ENCODE results near the gene FHOD1. TPM values are rescaled to one million over a fixed set of nuclear protein-coding genes. Genes with fewer than 3 reads are reported as not detected.

FHOD1 gene
- total and polyA plus RNA-seq, 9 of the 15 experiments (the other 6 are each of a cell fraction or from before 2014, with no cell fraction given), result 18.7 to 126 (median 32.3) TPM

- TF ChIP-seq ZNF41 (CRISPR knock-in tag; conservative IDR thresholded peaks at IDR 0.05) (no peak), SRSF7 (optimal IDR thresholded peaks at IDR 0.05; ENCODE audit: low read depth, low read length) (no peak), SMC3 (conservative IDR thresholded peaks at IDR 0.05; ENCODE audit: insufficient read depth, low read depth, low read length) (no peak), PKNOX1 (IDR thresholded peaks at IDR 0.05) (no peak), BCL6 (CRISPR knock-in tag; IDR thresholded peaks at IDR 0.05) (no peak), ZNF780A (CRISPR knock-in tag; IDR thresholded peaks at IDR 0.05) (no peak), SRSF3 (IDR thresholded peaks at IDR 0.05; ENCODE audit: insufficient read depth, low read length) (no peak), ZNF77 (CRISPR knock-in tag; IDR thresholded peaks at IDR 0.05) (no peak), ZNF263 (CRISPR knock-in tag; IDR thresholded peaks at IDR 0.05; ENCODE audit: borderline replicate concordance) (0 out of 2 replicates have a peak, but pooled peaks have one; percentile 52), CBX3 (IDR thresholded peaks at IDR 0.05; ENCODE audit: borderline replicate concordance in 1 of 2, low read length in 2 of 2) (peak in 1 of 2 experiments; percentile 38; a peak in 1 of 3 replicates), JUN (IDR thresholded peaks at IDR 0.05; ENCODE audit: borderline replicate concordance, low read depth, low read length) (no peak), JUN (CRISPR knock-in tag; IDR thresholded peaks at IDR 0.05; ENCODE audit: borderline replicate concordance) (no peak), ZNF830 (CRISPR knock-in tag; IDR thresholded peaks at IDR 0.05) (no peak), TCF15 (CRISPR knock-in tag; IDR thresholded peaks at IDR 0.05) (no peak), TGIF2 (CRISPR knock-in tag; IDR thresholded peaks at IDR 0.05) (peak; percentile 57; the same call in 1 of the 2 replicates), NR0B1 (IDR thresholded peaks at IDR 0.05; ENCODE audit: partially characterized antibody) (no peak), TRIM24 (IDR thresholded peaks at IDR 0.05) (0 out of 4 replicates have a peak, but pooled peaks of 1 of the 2 experiments have one; percentile 16), MCM5 (IDR thresholded peaks at IDR 0.05; ENCODE audit: low read depth) (no peak), ZNF395 (CRISPR knock-in tag; IDR thresholded peaks at IDR 0.05) (peak; percentile 47), EGR1 (conservative IDR thresholded peaks at IDR 0.05) (peak; percentile 84), HOXB6 (CRISPR knock-in tag; IDR thresholded peaks at IDR 0.05; ENCODE audit: borderline replicate concordance) (no peak), MED1 (CRISPR knock-in tag; IDR thresholded peaks at IDR 0.05; ENCODE audit: borderline replicate concordance) (no peak), HINFP (tag; conservative IDR thresholded peaks at IDR 0.05; ENCODE audit: low read depth) (no peak), TRIM28 (IDR thresholded peaks at IDR 0.05) (no peak)
Observed at GRCh38 chr16:67246081-67246755, 1.1 kb downstream of the FHOD1 start (continued).

All from K562 (cell line).